ENCODE measurements around the gene HNRNPF.
"Not testable (repeated sequence)": the region's sequence is repeated elsewhere in the genome, so short reads cannot be mapped to it uniquely, and the experiment has no call there.

The HNRNPF gene

DNA sequence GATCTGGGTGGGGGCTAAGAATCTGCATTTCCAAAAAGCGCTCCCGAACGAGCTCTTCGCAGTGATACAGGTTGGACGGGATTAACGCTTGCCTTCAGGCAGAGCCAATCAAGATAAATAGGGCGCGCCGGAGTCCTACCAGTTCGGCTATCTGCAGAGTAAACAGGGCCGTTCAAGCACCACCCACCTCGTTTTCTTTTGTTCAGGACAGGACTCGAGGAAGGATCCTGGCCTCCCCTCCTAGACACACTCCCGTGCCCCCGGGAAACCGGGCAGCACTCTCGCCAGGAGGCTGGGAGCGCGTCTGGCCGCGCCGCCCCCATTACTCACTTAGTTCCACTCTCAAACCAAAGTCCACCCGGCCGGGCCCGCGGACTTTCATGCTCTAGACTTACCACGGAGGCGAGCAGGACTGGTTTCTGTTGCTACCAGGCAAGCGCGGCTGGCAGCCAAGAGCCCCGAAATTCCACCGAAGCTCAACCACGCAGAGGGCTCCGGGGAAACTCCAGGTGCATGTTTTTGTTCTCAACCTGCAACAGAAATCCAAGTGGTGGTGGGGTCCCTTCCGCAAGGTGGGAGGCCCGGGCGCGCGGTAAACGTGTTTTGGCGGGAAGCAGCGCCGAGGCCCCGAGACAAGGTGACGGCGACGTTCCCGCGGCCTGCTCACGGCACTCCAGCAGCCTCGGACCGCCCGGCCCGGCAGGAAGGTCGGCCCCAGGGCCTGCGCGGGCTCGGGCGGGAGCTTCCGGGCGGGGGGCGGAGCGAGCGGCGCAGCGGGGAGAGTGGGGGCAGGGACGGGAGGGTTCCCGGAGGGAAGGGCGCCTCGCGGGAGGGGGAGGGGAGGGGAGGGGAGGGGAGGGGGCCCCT is 12.7 kb downstream of the HNRNPF start:
- peak; percentile 59 for DNase-seq

DNA sequence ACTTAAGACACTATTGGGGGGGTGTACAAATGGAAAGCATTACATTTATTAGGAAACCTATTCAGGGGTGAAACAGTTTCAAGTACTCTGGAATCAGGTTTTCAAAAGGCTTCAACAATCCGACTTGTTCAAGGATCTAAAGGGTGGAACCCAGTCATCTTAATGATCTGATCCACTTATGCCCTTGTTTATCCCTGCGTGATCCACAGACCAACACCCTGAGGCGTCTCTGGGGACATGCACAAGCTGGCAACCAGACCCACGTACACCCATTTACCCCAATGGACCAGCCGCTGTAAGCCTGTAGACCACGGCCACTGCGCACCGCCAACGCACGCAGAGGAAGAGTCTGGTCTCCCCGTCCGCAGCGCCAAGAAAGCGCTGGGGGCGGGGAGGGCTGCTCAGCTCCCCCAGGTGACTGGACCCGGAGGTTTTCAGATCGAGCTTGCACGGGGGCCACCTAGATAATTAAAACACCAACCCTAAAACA is 13.4 kb downstream of the HNRNPF start:
- peak in 1 of 2 donors; percentile 36 for DNase-seq

DNA sequence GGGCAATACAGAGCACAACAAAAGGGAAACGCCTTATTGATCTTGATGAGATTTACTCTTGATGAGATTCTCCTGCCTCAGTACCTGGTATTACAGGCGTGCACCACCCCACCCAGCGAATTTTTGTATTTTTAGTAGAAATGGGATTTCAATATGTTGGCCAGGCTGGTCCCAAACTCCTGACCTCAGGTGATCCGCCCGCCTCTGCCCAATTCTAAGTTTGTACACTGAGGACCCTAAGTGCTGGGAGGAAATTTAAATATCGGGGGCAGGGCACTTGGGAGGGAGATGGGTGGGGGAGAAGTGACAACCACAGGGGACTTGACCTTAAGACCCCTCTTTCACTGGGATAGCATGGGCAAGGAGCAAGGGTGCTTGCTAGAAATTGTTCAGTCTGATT is 14.1 kb downstream of the HNRNPF start:
- no peak for DNase-seq

DNA sequence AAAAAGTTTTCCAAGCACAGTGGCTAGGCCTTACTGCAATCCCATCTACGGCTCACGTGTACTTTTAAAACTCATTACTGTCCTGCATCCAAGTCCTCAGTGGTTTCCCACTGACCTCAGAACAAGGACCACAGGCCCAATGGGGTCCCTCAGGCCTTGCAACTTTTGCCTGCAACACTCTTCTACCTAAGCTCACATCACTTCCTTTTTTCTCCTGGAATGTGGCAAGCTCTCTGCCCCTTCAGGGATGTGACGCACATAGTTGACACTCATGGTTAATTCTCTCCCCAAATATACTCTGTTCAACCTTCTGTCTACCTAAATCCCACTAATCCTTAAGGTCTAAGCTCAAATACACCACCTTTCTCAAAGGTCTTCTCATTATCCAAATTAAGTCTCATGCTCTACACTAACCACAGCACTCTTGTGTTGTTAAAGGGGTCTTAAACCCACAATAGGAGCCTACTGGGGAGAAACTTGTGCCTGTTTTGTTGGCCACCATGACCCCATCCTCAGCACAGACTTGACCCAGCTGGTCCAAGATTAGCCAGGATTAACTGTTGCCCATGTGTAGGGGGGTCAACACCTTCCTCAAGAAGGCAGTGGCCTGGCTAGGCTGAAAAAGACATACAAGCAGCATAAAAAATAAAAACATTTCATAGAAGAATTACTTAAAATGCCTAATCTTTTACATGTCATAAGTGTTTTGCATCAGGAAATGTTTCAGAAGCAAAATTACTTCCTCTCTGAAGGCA is 15.2 kb downstream of the HNRNPF start:
- no peak for DNase-seq

DNA sequence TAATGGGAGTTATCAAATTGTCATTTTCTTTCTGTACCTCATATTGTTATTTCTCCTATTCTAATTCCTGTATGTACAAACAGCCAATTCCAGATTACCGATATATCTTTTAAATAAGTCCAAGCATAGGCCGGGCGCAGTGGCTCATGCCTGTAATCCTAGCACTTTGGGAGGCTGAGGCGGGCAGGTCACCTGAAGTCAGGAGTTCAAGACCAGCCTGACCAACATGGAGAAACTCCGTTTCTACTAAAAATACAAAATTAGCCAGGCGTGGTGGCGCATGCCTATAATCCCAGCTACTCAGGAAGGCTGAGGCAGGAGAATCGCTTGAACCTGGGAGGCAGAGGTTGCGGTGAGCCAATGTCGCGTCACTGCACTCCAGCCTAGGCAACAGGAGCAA is 15.8 kb downstream of the HNRNPF start:
- DNase-seq: not testable (repeated sequence)

DNA sequence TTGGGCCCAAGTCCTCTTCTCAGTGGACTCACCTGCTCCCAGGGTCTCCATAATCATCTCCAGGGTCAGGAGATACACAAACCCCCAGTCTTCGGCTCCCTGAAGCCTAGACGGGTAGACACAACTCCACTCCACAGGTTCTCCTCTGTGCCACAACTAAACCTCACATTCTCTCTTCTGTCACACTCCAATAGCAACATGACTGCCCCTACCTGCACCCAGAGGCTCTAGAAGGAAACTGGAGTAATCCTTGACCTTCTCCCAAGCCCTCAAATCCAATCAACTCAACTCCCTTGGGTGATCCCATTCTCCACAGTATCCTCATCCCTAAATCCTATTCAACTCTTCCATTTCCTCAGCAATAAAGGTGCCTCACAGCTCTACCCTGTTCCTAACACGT is 16.2 kb downstream of the HNRNPF start:
- no peak for DNase-seq

DNA sequence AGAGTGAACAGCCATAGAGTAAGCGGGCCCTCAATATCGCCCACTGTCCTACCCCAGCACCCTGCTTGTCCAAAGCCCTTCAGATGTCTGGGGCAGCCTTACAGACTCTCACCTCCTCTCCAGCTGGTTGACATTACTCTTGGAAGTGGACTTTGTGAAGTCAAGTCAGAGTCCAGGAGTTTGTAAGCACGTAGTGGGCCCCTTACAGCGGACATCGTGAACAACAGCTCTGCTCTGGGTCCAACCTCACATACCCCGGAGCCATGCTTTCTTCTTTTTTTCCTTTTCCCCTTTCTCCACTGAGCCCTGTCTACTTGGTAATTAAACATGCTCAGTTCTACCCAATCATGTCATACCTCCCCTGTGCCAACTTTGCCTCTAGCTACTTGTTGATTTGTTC is 17.5 kb downstream of the HNRNPF start:
- DNase-seq: no peak

DNA sequence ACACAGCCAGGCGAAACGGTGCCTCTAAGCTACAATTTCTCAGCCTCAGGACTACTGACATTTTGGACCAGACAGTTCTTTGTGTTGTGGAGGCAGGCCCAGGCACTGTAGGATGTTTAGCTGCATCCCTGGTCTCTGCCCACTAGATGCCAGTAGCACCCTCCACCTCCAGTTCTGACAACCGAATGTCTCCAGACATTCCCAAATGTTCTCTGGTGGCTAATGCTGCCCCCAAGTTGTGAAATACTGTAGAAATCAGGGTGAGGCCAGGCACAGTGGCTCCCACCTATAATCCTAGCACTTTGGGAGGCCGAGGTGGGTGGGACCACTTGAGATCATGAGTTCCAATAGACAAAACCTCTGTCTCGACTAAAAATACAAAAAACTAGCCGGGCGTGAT is 18.2 kb downstream of the HNRNPF start:
- DNase-seq: no peak

DNA sequence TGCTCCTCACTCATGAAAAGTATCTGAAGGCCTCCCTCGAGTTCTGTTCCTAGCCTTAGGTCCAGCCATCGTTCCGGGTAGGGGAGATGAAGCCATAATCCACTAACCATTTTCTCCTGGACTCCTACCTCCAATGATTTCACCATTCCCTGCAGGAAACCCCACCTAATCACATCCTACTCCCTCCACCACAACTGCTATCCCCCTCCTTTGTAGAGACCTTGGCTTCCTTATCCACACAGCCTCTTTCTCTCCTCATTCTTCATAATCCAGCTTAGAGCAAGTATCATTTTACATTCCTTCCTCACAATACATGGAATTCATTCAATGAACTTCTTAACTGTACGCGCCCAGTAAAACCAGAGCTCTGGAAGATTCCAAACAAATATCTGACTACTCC is 18.7 kb downstream of the HNRNPF start:
- DNase-seq: no peak

DNA sequence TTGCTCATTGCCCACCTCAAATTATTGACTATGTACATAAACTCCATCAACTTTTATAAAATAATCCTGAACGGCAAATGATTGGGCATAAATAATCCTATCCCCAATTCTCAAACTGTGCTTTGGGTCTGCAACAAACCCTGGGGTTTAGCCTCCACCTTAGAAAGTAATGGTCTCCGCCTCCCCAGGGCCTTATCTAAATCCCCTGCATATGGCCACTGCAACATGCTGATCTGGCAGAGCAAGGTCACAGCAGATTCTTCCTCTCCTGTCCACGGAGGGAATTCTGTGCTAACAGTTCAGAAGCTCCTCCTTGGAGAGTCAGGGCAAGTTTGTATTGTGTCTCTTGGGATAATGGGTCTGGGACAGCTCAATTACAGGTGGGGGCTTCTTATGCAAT is 19.1 kb downstream of the HNRNPF start:
- DNase-seq: no peak

DNA sequence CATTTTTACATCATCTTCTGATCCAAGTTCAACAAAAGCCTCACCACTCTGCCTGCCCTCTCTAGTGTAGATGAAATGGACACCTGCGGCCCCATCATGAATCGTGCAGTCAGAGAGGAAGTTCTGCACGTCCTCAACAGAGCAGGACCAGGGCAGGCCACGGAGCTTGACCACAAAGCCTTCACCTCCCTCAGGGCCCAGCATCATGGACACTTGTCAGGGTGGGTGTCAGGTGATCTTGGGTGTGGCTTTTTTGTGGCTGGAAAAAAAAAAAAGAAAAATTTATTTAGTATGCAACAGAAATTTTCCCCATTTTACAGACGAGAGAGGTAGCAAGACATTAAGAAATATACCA is 21.3 kb downstream of the HNRNPF start:
- no peak for DNase-seq

DNA sequence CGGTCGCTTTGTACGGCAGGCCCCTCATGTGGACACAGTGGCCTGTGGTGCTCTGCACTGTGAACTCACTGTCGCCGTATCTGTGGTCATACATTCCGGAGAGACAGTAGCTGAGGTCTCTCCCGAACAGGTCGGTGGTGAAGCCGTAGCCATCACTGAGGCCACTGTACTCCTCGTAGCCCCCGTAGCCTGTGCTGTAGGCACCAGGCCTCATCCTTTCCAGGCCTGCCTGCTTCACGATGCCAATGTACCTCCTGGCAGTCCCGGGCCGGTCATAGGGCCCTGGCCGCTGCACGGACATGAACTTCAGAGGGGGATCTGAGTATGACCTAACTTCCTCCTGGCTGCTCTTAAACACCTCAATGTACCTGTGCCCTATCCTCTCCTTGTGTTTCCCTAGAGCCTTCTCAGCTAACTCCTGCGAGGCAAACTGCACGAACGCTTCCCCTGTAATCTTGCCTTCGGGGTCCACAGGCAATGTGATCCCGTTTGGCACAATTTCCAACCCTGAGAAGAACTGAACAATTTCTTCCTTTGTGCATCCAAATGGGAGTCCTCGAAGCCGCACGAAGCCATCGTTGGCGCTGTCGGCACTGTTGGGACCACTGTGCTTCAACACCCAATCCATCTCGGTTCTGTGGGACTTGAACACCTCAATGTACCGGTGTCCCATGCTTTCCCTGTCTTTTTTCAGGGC is 21.9 kb downstream of the HNRNPF start:
- no peak for DNase-seq

DNA sequence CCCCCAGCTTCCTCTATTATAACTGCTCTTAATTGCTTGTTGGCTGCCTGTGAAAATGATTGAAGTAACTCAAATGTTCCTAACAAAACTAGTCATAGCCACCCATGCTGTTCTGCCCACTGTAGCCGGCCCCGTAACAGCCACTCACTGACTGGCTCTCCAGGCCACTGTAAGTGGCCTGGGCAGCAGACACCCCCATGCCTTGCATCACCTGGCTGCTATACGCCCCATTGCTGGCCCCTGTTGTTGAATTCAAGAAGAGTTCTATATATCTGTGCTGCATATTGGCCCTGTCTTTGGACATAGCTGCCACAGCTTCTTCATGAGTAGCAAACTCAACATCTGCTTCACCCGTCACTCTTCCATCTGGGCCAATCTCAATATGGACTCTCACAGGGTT is 22.4 kb downstream of the HNRNPF start:
- DNase-seq: no peak

DNA sequence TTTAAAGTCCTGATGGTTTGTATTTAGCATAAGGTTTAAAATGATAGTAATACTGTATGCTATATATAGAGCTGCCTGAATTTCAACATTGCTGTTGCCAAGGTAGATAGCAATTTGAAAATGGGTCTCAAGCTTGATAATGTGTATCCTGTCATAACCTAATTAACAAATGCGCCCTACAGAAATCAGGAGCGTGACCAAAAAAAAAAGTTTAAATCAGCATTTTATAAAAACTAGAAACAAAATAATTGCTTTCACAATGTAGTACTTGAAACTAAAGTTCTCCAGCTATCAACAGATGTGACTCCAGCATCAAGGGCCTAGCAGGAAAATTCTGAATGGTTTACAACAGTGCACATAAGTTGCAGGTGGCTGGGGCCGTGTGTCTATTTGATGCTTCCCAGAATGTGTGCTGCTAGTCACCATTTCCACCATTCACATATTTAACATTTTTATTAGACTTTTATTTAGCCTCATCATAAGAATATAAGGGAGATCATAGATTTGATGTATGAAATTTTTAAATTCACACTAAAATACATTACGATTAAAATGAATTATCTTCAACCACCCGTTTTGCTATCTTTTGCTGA is 23.5 kb downstream of the HNRNPF start:
- no peak for DNase-seq

DNA sequence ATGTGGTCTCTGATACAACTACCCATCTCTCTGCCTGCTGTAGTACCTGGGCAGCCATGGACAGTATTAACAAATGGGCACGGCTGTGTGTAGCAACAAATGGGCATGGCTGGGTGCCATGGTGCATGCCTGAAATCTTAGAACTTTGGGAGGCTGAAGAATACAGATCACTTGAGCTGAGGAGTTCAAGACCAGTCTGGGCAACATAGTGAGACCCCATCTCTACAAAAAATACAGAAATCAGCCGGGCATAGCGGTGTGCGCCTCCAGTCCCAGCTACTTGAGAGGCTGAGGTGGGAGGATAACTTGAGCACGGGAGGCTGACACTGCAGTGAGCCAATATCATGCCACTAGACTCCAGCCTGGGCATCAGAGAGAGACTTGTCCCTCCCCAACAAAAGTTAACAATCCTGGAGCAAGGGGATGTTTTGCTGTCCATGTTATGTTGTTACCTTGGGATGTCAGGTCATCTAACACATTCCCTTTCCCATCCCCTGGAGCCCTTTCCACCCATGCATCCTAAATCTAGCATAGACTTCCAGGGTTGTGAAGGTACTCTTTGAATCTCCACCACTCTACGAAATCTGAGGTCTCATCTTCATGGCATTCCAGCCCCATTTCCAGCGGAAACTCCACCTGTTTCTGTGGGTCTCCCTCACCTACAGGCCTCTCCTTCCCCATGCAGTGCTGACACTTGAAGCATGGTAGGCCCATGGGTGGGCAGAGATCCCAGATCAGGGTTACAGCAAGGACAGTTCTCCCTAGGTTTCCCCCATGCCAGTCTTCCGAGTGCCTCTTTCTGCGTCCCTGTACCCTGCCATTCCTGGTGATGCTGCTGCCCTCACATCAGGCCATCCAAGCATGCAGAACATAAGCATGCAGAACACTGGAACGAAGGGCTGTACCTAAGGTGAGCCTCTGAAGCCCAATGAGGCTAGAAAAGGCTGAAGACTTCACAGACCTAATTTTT is 24.4 kb downstream of the HNRNPF start:
- no peak for DNase-seq

DNA sequence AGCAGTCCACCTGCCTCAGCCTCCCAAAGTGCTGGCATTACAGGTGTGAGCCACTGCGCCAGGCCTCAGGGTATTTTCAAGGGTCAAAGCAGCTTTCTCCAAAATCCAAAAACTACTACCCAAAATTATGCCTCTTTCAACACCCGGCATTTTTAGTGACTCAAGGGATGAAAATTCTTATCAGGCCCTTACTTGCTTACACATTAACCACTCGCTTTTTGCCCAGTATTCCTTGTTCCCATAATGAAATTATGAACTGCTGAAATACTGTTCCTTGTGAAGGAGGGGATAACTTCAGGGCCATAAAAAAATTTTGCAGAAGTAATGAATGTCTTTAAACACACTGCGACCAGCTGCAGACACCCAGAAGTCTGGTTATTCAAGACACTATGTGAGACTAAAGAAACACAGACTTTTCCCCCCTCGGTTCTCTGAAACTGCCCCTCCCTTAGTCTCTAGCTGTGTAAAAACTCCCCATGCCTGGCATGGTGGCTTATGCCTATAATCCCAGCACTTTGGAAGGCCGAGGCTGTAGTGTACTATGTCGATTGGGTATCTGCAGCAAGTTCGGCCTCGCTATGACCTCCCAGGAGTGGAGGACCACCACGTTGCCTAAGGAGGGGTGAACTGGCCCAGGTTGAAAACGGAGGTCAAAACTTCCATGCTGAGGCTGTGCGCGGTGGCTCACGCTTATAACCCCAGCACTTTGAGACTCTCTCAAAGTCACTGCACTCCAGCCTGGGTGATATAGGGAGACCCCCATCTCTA is 25.6 kb downstream of the HNRNPF start:
- DNase-seq: no peak

DNA sequence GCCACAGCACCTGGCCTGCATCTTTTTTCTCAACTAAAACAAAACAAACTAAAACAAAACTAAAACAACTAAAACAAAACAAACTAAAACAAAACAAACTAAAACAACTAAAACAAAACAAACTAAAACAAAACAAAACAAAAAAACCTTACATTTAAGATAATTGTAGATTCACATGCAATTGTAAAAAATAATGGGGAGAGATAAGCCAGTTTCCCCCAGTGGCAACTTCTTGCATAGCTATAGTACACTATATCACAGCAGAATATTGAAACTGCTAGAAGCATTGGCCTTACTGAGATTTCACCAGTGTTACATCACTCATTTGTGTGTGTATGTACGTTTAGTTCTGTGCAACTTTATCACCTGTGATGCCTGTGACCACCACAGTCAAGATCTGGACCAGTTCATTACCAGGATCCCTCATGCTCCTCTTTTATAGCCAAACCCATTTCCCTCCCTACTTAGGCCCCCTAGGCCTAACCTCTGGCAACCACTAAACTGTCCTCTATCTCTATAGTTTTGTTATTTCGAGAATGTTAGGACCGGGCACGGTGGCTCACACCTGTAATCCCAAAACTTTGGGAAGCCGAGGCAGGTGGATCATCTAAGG is 28.3 kb downstream of the HNRNPF start:
- no peak for DNase-seq

DNA sequence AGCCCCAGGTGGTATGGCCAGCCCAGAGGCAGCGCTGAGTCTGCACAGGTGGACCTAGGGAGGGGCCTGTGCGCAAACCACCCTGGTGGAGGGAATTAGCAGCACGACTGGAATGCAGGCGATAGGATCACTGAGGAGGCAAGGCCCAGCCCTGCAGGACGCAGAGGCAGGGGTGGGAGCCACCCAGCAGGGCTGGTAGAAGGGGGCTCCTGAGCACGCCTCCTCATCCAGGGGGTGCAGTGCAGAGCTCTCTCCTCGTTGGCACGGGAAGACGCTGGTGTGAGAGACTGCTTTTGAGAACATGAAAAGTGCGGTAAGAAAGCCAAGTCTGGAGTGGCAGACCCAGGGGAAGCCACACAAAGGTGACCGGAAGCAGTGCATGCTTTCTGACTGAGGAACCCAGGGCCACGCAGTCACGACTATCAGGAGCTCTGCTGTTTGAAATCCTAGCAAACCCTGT is 31.5 kb downstream of the HNRNPF start:
- no peak for DNase-seq

DNA sequence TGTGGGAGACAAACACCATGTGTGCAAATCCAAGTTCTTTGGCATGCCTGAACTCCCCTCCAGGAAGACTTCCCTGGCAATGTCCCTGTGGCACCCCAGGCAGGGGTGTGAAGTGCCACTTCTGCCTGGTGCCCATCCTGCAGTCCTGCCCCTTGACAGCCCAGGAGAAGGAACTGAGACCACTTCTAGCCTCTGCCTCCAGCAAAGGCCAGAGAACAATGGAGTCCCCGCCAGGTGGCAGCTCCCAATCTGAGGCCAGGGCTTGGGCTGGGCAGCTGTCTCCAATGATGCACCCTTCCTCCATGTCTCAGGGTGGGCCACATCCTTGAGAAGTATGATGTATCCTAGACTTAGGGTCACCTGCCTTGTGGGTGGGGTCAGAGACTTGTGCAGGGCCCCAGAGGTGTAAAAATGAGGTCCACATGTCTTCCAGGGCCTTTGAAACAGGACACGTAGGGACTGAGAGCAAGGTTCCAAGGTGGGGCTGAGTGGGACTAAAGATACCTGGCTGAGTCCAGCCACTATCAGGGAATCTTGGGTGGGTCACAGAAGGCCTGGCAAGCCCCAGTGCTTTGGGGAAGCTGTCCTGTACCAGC is 32.1 kb downstream of the HNRNPF start:
- no peak for DNase-seq

DNA sequence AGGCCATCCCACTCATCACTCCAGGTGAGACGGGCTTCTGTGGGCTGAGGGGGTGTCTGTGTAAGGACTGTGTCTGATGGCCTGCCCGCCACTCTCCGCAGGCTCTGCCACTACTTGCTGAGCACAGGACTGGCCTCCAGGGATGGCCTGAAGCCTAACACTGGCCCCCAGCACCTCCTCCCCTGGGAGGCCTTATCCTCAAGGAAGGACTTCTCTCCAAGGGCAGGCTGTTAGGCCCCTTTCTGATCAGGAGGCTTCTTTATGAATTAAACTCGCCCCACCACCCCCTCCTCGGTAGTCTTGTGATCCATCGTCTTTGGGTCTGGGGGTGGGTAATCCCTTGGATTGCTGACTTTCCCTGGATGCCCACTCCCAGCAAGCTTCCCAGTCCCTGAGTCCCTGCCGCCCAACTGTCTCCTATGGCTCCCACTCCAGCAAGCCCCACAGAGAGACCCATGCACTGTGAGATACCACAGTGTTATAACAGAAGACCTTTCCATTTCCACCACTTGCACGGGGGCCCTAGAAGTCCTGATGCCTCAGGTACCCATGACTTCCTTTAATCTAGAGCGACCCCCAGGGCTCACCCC is 32.8 kb downstream of the HNRNPF start:
- no peak for DNase-seq
